ENCODE data around the gene CNTNAP1. TPM values are rescaled to one million over a fixed set of nuclear protein-coding genes. Genes with fewer than 3 reads are reported as not detected.

The CNTNAP1 gene
- total RNA-seq, 4 donors from 2014 or later: 3.7 to 43.8 (median 10.1) TPM

DNA sequence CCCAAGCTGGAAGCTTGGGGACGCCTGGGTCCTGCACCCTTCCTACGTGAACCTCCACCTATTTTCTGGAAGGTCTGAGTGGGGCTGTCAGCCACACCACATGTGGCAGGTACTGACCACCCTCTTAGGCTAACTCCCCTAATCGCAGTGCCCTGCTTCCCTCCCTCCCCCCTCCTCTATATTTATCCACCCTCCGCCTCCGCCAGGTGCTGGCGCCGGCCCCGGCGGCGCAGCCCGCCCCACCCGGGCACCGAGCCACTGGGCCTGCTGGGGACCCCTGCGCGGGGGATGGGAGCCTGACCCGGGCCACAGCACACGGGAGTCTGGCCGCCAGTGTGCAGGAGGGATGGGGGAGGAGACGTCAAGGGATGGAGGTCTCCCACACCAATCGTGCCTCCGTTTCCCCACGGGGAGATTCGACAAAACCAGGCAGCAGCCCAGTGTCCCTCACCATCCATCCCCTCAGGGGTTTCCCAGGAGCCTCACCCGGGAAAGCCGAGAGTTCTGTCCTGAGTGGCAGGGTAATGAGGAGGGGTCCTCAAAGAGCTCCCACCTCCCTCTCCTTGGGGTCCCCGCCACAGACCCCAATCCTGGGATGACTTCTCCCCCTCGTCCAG lies 6.9 kb upstream of the CNTNAP1 start:
- in situ Hi-C loops (cut with MboI; ENCODE audit: low pct_ligation_motif_present in 1 of 4, low pct_unique_long_range_greater_than_20kb in 1 of 4, low sequenced_read_pairs in 3 of 4) (loop anchor here in 3 of 4 donors (25.0 kb wide), 1 partner anchor 88 kb away; the partner anchor contains the start of gene PSMC3IP (in 3 of the 3)), intact Hi-C loops (cut with DNase I; ENCODE audit: low total_unique reads) (no loop called here)
- Histone ChIP-seq H3K4me3 (peak overlapping the region; percentile 75 to 91 (median 85)), H3K9me3 (no peaks in the 10 kb centered on the region), H3K36me3 (no peaks in the 10 kb centered on the region), H3K27ac (peak overlapping the region; percentile 92 to 98 (median 96)), H3K27me3 (no peaks in the 10 kb centered on the region), H3K4me1 (peaks cover 27 to 65% (median 55%) of the 10 kb centered on the region in 4 donors)
- WGBS, 2 donors (ENCODE audit: low coverage in 1 of 2): 1% methylated on average over 27 of the region's 27 CpGs; no CpG with 5 or more reads in 1 of the 2 donors
- TF ChIP-seq, protein P1, sequence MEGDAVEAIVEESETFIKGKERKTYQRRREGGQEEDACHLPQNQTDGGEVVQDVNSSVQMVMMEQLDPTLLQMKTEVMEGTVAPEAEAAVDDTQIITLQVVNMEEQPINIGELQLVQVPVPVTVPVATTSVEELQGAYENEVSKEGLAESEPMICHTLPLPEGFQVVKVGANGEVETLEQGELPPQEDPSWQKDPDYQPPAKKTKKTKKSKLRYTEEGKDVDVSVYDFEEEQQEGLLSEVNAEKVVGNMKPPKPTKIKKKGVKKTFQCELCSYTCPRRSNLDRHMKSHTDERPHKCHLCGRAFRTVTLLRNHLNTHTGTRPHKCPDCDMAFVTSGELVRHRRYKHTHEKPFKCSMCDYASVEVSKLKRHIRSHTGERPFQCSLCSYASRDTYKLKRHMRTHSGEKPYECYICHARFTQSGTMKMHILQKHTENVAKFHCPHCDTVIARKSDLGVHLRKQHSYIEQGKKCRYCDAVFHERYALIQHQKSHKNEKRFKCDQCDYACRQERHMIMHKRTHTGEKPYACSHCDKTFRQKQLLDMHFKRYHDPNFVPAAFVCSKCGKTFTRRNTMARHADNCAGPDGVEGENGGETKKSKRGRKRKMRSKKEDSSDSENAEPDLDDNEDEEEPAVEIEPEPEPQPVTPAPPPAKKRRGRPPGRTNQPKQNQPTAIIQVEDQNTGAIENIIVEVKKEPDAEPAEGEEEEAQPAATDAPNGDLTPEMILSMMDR (IDR thresholded peaks at IDR 0.05): no peak
- no peak for TF ChIP-seq POLR2AphosphoS5 (IDR thresholded peaks at IDR 0.05)
- TF ChIP-seq POLR2A (IDR thresholded peaks at IDR 0.05): no peak
- no peak for TF ChIP-seq EP300 (IDR thresholded peaks at IDR 0.05; ENCODE audit: low read depth)
- DNase-seq: peak; percentile 44

DNA sequence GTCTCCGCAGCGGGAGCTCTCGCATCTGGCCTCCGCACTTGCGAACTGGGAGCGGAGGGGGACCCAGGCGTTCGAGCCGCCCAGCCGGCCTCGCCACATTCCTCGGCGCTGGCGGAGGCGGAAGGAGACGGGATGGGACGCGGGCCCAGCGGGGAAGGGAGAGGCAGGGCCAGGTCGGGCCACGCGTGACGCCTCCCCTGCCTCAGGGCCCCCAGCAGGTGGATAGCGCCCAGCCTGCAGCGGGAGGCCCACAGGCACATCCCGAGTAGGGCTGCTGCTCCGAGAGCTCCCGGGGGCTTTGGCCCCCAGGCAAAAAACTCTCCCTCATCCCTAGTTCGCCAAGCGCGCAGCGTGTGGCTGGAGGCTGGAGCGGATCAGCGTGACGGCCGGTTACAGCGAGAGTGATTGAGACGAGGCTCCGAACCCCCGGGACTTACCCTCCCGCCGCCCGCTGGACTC lies 6.3 kb upstream of the CNTNAP1 start:
- 0% methylated on average over 9 of the region's 43 CpGs; no CpG with 5 or more reads in 1 of the 2 donors for WGBS, 2 donors (ENCODE audit: low coverage in 1 of 2)
- in situ Hi-C loops (cut with MboI; ENCODE audit: low pct_ligation_motif_present in 1 of 4, low pct_unique_long_range_greater_than_20kb in 1 of 4, low sequenced_read_pairs in 3 of 4): loop anchor here in 3 of 4 donors (25.0 kb wide), 1 partner anchor 89 kb away; the partner anchor contains the start of gene PSMC3IP (in 3 of the 3)
- DNase-seq: peak; percentile 77
- H3K27me3 ChIP-seq: no peaks in the 10 kb centered on the region
- H3K36me3 ChIP-seq: no peaks in the 10 kb centered on the region
- no peaks in the 10 kb centered on the region for H3K9me3 ChIP-seq
- TF ChIP-seq POLR2A (IDR thresholded peaks at IDR 0.05): peak; percentile 45
- TF ChIP-seq EP300 (IDR thresholded peaks at IDR 0.05; ENCODE audit: low read depth): no peak
- TF ChIP-seq POLR2AphosphoS5 (IDR thresholded peaks at IDR 0.05): peak; percentile 25 to 79 (median 53)
- TF ChIP-seq, protein P1 (IDR thresholded peaks at IDR 0.05): peak in 2 of 5 experiments; percentile 6 to 17
- H3K4me3 ChIP-seq: peak overlapping the region; percentile 75 to 91 (median 85)
- H3K4me1 ChIP-seq: peaks cover 29 to 68% (median 56%) of the 10 kb centered on the region in 4 donors
- intact Hi-C loops (cut with DNase I; ENCODE audit: low total_unique reads): no loop called here
- peak overlapping the region; percentile 92 to 98 (median 96) for H3K27ac ChIP-seq

DNA sequence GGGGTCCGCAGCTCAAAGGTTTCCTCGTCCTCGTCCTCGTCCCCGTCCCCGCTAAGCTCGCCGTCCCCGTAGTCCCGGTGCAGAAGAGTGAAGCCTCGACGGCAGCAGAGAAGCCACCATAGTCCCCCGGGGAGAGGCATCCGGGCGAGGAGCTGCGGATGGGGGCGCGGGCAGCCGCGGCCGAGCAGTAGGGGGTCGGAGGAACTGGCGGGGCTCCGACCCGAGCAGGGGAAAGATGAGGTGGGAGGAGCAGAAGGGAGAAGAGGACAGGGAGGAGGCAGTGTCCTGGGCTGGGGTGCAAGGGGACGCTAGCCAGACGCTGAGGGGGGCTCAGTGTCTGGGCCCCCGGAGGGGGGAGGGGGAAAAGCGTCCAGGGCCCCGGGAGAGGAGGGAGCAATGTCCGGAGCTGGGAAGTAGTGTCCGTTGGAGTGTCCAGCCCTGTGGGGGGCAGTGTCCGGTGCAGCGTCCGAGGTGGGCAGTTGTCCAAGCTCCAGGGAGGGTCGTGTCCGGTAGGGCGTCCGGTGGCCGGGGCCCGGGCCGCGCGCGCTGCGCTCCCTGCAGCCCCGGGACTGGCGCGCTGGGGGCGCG lies 5.8 kb upstream of the CNTNAP1 start, which contains the start of gene PLEKHH3:
PLEKHH3 (minus strand) TSS at position 571 of the 588 bp plus-strand sequence; CDS start at position 140, 431 bp downstream.
- H3K4me1 ChIP-seq: peaks cover 29 to 73% (median 57%) of the 10 kb centered on the region in 4 donors
- peaks cover 4% of the 10 kb centered on the region for H3K27me3 ChIP-seq
- peak within 1 kb of the TSS; percentile 75 to 91 (median 85) for H3K4me3 ChIP-seq
- no peaks in the 10 kb centered on the region for H3K9me3 ChIP-seq
- 0 to 1% methylated on average over 10 to 44 of the region's 51 CpGs for whole genome bisulfite sequencing, 2 donors (ENCODE audit: low coverage in 1 of 2)
- intact Hi-C loops (cut with DNase I; ENCODE audit: low total_unique reads): no loop called here
- TF ChIP-seq POLR2AphosphoS5 (IDR thresholded peaks at IDR 0.05) (peak; percentile 74 to 89 (median 80)), EP300 (IDR thresholded peaks at IDR 0.05; ENCODE audit: low read depth) (no peak), POLR2A (IDR thresholded peaks at IDR 0.05) (peak; percentile 60)
- TF ChIP-seq, protein P1 (IDR thresholded peaks at IDR 0.05): peak in 1 of 5 experiments; percentile 17
- H3K36me3 ChIP-seq: no peaks in the 10 kb centered on the region
- DNase-seq: no peak
- peak within 1 kb of the TSS; percentile 92 to 98 (median 96) for H3K27ac ChIP-seq
- in situ Hi-C loops (cut with MboI; ENCODE audit: low pct_ligation_motif_present in 1 of 4, low pct_unique_long_range_greater_than_20kb in 1 of 4, low sequenced_read_pairs in 3 of 4): loop anchor here in 3 of 4 donors (25.0 kb wide), 1 partner anchor 89 kb away; the partner anchor contains the start of gene PSMC3IP (in 3 of the 3)

Measured in transverse colon (tissue), 4 donors.